ENCODE results near the gene RHOBTB3.
"Not testable (repeated sequence)": the region's sequence is repeated elsewhere in the genome, so short reads cannot be mapped to it uniquely, and the experiment has no call there.

The RHOBTB3 gene

GRCh38 chr5:95803271-95804148 is 72.4 kb downstream of the RHOBTB3 start:
- DNase-seq = no peak

GRCh38 chr5:95804736-95805539 is 73.8 kb downstream of the RHOBTB3 start:
- DNase-seq = no peak

DNA sequence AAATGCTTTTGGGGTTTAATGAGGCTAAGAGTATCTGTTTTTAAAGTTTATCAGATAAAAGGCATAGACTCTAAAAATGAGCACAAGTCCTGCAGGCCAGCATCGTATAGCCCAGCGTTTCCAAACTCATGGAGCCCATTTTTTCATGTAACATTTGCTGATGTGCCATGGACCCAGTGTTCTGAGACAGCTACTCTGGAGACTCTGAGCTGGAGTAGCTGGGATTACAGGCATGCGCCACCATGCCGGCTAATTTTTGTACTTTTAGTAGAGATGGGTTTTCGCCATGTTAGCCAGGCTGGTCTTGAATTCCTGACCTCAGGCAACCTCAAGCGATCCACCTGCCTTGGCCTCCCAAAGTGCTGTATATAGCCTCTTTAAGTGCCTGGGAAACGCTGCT is 75.6 kb downstream of the RHOBTB3 start:
- no peak for DNase-seq

GRCh38 chr5:95808013-95808685 is 77.0 kb downstream of the RHOBTB3 start:
- no peak for DNase-seq

DNA sequence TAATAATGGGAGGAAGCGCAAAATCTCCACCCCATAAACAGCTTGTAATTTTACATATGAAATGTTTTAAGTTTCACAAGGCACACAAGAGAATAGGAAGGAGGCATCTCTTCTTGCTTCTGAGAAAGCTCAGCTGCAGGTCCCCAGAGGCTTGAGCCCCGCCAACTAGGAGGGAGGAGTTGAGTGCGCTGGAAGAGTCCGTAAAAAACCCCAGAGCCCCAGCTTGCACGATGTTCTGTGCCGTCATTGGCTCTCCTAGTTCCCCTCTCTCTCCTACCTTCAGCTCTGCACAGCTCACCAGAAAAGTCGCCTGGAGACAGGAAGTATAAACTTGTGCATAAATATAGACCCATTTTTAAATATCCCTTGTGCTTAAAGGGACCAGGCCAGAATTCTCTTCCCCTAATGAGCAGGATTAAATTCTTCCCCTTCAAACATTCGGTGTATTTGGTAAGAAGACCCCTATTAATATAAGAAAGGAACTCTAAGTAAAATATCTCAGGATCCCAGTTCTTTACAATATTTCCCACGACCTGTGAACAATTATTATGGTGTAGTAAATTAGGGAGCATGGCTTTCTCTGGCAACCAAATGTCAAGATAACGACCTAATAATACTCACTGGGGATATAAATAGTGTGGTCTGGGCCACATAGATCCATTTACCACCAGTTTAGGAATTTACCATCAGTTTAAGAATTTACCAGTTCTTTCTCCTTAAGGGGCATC is 77.7 kb downstream of the RHOBTB3 start:
- DNase-seq = peak; percentile 85 to 87

- DNase-seq = no peak
These were observed 78.4 kb downstream of the RHOBTB3 start for GRCh38 chr5:95809414-95809960.

GRCh38 chr5:95810305-95811125 is 79.4 kb downstream of the RHOBTB3 start:
- no peak for DNase-seq

DNA sequence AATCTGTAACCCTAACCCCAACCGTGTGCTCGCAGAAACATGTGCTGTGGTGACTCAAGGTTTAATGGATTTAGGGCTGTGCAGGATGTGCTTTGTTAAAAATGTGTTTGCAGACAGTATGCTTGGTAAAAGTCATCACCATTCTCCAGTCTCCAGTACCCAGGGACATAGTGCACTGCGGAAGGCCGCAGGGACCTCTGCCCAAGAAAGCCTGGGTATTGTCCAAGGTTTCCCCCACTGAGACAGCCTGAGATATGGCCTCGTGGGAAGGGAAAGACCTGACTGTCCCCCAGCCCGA is 79.9 kb downstream of the RHOBTB3 start:
- not testable (repeated sequence) for DNase-seq

GRCh38 chr5:95811461-95812073 is 80.4 kb downstream of the RHOBTB3 start:
- not testable (repeated sequence) for DNase-seq

- DNase-seq = peak; percentile 28 to 48
These were observed 80.9 kb downstream of the RHOBTB3 start for GRCh38 chr5:95812074-95812471.

DNA sequence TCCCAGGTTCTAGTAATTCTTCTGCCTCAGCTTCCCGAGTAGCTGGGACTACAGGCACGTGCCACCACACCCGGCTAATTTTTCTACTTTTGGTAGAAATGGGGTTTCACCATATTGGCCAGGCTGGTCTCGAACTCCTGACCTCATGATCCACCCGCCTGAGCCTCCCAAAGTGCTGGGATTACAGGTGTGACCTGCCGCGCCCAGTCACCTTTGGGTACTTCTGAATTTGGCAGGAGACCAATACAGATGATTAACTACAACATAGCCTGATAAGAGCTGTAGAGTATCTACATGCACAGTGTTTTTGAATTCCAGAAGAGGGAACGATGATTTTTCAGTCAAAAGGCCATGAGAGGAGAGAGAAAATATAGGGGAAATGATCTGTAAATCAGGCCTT is 81.9 kb downstream of the RHOBTB3 start:
- not testable (repeated sequence) for DNase-seq

GRCh38 chr5:95815155-95815729 is 84.1 kb downstream of the RHOBTB3 start:
- no peak for DNase-seq

DNA sequence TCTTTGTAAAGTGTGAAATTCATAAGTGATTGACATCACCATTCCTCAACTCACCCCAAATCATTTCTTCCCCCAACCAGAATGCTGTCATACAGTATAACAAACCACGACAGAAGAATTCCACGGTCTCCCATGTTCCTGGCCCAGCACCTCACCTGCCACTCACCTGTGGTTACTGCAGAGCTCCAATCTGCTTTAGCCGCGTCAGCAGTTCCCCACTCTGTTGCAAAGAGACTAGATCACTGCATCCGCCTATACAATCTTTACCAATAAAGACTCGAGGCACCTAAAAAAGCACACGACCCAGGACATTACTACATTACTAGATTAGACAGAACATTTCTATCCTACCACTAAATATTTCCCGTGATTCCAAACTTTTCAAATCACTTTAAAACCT is 85.2 kb downstream of the RHOBTB3 start:
- DNase-seq = no peak

- no peak for DNase-seq
These were observed 85.6 kb downstream of the RHOBTB3 start for GRCh38 chr5:95816776-95817175.

- DNase-seq = peak in 1 of 2 donors; percentile 61
These were observed 86.3 kb downstream of the RHOBTB3 start for GRCh38 chr5:95817430-95817829.

DNA sequence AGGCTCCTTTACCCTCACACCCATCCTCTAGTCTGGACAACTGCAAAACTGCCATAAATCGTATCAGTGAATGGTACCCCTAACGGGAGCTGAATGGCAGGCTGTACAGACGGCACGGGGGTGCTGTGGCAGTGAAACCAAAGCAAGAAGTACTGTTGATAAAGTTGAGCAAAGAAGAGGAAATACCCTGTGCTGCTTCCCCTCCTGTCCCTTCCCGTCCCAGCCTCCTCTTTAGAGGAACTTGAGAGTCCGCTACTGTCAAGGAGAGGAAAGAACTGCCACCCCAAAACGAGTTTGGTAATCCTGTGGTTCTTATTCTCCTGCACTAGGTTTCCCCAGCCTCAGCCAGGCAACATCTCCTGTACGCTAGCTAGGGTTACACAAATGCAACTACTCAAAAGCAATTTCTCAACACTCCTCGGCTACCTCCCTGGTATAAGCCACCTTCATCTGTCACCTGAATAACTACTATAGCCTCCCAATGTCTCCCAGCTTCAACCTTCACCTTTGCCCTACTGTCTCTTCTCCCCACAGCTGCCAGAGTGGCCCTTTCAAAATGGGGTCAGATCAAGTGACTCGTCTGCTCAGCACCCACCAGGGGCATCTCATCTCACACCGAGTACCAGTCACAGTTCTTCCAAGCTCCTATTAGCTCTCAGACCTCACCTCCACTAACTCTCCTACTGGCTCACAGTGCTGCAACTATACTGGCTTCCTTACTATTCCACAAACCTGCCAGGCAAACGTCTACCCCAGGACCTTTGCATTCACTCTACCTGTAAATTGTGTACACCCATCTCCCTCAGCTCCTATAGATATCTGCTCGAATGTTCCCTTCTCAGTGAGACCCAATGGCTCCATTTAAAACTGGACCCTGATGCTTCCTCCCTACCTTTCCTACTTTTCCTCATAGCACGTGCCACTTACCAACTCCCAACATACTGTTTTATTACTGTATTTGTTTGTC is 87.3 kb downstream of the RHOBTB3 start:
- peak; percentile 40 to 56 for DNase-seq

- no peak for DNase-seq
These were observed 90.2 kb downstream of the RHOBTB3 start for GRCh38 chr5:95821110-95822021.

DNA sequence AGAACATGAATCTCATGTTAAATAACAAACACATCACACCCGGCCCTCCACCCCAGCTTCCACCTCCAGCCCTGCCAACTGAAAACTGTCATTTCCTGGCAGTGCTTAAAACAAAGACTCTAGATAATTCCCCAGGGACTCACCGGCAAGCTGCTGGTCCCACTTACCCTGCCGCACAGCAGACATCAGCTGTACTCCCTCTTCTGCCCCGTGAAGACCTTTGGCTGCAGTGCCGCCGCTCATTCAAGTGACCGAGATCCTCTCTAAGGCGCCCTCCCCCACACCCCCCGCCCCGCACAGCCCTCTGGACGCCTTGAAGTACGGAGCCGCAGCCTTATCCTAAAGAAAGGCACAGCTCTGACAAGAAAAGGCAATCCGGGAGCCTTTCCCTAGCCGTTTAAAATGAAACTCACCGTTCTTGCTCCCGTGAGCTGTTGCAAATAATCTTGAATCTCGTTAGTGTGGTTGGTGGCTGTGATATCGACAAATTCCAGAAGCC is 91.0 kb downstream of the RHOBTB3 start:
- DNase-seq = peak in 1 of 2 donors; percentile 54

All from CD4-positive, alpha-beta T cell treated with Interleukin-1 beta for 1 hour (primary cell).